ENCODE measurements around the gene BCAR3. TPM values are rescaled to one million over a fixed set of nuclear protein-coding genes. Genes with fewer than 3 reads are reported as not detected.

Gene BCAR3
- total RNA-seq, 4 donors from 2014 or later, result 17.3 to 72.7 (median 54.2) TPM

DNA sequence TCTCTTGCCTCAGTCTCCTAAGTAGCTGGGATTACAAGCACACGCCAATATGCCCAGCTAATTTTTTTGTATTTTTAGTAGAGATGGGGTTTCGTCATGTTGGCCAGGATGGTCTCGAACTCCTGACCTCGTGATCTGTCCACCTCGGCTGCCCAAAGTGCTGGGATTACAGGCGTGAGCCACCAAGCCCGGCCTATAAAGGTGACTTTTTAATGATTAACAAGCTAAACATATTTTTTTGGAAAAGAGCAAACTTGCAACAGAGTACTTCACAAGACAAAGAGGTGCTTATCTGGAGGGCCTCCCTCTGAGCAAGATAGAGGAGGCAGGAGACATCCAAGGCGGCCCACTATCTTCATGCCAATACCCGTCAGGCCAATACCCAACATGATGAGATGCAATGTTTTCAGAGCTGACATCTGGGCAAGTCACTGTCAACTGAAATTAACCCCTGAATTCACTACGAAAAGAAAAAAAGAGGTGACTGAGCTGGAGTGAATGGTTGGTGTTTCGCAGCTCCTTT is 10.5 kb downstream of the BCAR3 start:
- H3K27ac ChIP-seq, result no peak overlapping the region
- H3K4me1 ChIP-seq, result peaks cover 0 to 38% (median 0%) of the 10 kb centered on the region in 4 donors
- no peaks in the 10 kb centered on the region for H3K27me3 ChIP-seq
- H3K9me3 ChIP-seq, result no peaks in the 10 kb centered on the region
- DNase-seq, result no peak
- no peak for TF ChIP-seq POLR2A (IDR thresholded peaks at IDR 0.05)
- H3K36me3 ChIP-seq, result no peaks in the 10 kb centered on the region
- H3K4me3 ChIP-seq, result no peak overlapping the region

- Histone ChIP-seq H3K27me3 (no peaks in the 10 kb centered on the region), H3K4me3 (no peak overlapping the region), H3K9me3 (no peaks in the 10 kb centered on the region), H3K4me1 (peaks cover 0 to 34% (median 0%) of the 10 kb centered on the region in 4 donors), H3K36me3 (no peaks in the 10 kb centered on the region), H3K27ac (no peak overlapping the region)
- DNase-seq, result no peak
- TF ChIP-seq, protein P1, sequence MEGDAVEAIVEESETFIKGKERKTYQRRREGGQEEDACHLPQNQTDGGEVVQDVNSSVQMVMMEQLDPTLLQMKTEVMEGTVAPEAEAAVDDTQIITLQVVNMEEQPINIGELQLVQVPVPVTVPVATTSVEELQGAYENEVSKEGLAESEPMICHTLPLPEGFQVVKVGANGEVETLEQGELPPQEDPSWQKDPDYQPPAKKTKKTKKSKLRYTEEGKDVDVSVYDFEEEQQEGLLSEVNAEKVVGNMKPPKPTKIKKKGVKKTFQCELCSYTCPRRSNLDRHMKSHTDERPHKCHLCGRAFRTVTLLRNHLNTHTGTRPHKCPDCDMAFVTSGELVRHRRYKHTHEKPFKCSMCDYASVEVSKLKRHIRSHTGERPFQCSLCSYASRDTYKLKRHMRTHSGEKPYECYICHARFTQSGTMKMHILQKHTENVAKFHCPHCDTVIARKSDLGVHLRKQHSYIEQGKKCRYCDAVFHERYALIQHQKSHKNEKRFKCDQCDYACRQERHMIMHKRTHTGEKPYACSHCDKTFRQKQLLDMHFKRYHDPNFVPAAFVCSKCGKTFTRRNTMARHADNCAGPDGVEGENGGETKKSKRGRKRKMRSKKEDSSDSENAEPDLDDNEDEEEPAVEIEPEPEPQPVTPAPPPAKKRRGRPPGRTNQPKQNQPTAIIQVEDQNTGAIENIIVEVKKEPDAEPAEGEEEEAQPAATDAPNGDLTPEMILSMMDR (IDR thresholded peaks at IDR 0.05), result no peak
- TF ChIP-seq POLR2A (IDR thresholded peaks at IDR 0.05), result no peak
Measured at GRCh38 chr1:93670141-93670540, 11.5 kb downstream of the BCAR3 start.

DNA sequence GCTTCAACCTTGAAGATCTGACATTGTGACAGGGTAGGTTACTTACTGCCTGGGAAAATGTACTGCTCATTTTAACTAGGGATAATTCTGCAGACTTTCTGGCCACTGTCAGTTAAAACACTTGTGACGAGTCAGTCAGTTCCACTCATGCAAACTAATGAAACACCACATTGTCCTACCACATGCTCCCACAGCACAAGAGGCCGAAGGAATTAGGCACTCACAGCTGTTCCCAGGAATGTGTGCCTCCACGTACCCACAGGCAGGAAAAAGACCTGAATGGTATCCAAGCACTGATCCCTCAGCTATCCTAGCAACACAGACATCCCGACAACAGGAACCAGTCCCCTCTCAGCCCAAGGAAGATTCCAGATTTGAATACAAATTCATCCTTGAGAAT is 12.3 kb downstream of the BCAR3 start:
- Histone ChIP-seq H3K4me3 (no peak overlapping the region), H3K9me3 (no peaks in the 10 kb centered on the region), H3K36me3 (no peaks in the 10 kb centered on the region), H3K27me3 (no peaks in the 10 kb centered on the region), H3K27ac (no peak overlapping the region), H3K4me1 (peaks cover 0 to 26% (median 0%) of the 10 kb centered on the region in 4 donors)
- TF ChIP-seq, protein P1 (IDR thresholded peaks at IDR 0.05), result no peak
- no peak for TF ChIP-seq POLR2A (IDR thresholded peaks at IDR 0.05)
- no peak for DNase-seq

DNA sequence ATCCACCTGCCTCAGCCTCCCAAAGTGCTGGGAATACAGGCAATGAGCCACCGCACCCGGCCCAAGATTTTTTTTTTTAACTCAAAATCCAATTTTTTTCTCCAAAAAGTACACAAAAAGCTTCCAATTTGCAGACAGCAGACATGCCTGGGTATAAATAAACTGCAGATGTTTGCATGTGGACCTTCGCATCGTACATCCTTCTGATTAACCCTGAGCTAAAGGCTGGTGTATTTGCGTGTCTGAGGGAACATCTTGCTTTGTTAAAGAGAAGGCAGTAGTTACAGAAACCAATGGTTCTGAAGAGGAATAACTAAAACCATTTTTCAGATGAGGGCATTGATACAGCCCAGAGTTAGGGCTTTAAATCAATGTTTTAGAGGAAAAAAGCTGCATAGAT is 12.7 kb downstream of the BCAR3 start:
- H3K4me1 ChIP-seq, result peaks cover 0 to 28% (median 0%) of the 10 kb centered on the region in 4 donors
- DNase-seq, result no peak

GRCh38 chr1:93668121-93668520 is 13.5 kb downstream of the BCAR3 start:
- TF ChIP-seq, protein P1 (IDR thresholded peaks at IDR 0.05), result no peak
- TF ChIP-seq POLR2A (IDR thresholded peaks at IDR 0.05), result no peak
- Histone ChIP-seq H3K36me3 (no peaks in the 10 kb centered on the region), H3K4me3 (no peak overlapping the region), H3K9me3 (no peaks in the 10 kb centered on the region), H3K27ac (no peak overlapping the region), H3K4me1 (peaks cover 0 to 35% (median 0%) of the 10 kb centered on the region in 4 donors), H3K27me3 (no peaks in the 10 kb centered on the region)
- no peak for DNase-seq

More for the DNA sequence above, 12.7 kb downstream of the BCAR3 start:
- Histone ChIP-seq H3K27ac (no peak overlapping the region), H3K36me3 (no peaks in the 10 kb centered on the region), H3K27me3 (no peaks in the 10 kb centered on the region), H3K9me3 (no peaks in the 10 kb centered on the region), H3K4me3 (no peak overlapping the region)
- TF ChIP-seq, protein P1 (IDR thresholded peaks at IDR 0.05), result no peak
- TF ChIP-seq POLR2A (IDR thresholded peaks at IDR 0.05), result no peak

DNA sequence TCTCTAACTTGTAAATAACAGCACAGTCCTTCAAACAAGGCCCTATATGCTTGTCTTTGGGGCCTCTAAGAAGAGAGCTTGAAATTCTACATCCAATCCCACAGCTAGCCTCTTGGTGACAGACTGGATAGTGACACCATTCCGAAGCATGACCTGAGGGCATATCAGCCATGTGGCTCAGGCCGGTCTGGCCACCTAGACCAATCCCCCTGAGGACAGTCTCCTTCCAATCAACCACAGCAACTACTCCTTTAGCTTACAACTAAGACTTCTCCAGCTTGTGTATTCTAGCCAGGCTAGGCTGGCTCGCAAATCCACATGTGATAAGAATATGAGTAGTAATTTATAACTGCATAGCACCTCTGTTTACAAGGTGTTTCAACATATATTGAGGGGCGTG is 14.0 kb downstream of the BCAR3 start:
- DNase-seq, result no peak
- H3K9me3 ChIP-seq, result no peaks in the 10 kb centered on the region

More for the DNA sequence above, 14.0 kb downstream of the BCAR3 start:
- Histone ChIP-seq H3K4me3 (no peak overlapping the region), H3K4me1 (peaks cover 0 to 31% (median 0%) of the 10 kb centered on the region in 4 donors), H3K27me3 (no peaks in the 10 kb centered on the region), H3K27ac (no peak overlapping the region), H3K36me3 (no peaks in the 10 kb centered on the region)
- TF ChIP-seq, protein P1 (IDR thresholded peaks at IDR 0.05), result no peak
- no peak for TF ChIP-seq POLR2A (IDR thresholded peaks at IDR 0.05)

All from Peyer's patch (tissue), 4 donors.